Measurements from ENCODE around the gene SMAD7.

SMAD7 gene

GRCh38 chr18:48963586-48964470 lies 13.1 kb upstream of the SMAD7 start:
- H3K27ac ChIP-seq = no peak overlapping the region
- TF ChIP-seq ZFX (IDR thresholded peaks at IDR 0.05; ENCODE audit: borderline replicate concordance) = no peak
- TF ChIP-seq CTCF (IDR thresholded peaks at IDR 0.05) = no peak

DNA sequence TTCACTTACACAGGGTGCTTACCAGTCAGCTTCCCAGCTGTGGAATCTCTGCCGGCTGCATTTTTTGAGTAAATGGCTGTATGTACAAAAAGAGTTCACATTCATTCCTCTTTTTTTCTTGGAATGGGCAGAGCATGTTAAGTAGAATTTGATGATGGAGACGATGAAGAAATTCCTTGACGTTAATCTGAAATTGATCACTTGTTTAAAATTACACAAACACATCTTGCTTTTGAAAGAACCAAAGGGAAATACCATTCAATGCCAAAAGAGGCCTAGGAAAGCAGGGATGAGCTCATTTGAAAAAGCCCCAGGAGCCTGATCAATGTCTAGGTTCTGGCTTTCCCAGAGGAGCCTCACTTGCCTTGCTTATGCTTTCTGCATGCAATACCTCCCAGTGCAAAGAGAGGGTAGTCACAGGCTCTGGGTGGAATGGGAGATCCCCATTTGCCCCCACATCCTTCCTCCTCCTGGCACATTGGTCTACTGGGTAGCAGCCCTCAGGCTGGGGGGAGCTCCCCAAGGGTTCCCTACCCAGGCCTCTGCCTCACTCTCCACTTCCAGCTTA lies 12.3 kb upstream of the SMAD7 start:
- H3K27ac ChIP-seq = no peak overlapping the region
- TF ChIP-seq CTCF (IDR thresholded peaks at IDR 0.05) (no peak), ZFX (IDR thresholded peaks at IDR 0.05; ENCODE audit: borderline replicate concordance) (no peak)

DNA sequence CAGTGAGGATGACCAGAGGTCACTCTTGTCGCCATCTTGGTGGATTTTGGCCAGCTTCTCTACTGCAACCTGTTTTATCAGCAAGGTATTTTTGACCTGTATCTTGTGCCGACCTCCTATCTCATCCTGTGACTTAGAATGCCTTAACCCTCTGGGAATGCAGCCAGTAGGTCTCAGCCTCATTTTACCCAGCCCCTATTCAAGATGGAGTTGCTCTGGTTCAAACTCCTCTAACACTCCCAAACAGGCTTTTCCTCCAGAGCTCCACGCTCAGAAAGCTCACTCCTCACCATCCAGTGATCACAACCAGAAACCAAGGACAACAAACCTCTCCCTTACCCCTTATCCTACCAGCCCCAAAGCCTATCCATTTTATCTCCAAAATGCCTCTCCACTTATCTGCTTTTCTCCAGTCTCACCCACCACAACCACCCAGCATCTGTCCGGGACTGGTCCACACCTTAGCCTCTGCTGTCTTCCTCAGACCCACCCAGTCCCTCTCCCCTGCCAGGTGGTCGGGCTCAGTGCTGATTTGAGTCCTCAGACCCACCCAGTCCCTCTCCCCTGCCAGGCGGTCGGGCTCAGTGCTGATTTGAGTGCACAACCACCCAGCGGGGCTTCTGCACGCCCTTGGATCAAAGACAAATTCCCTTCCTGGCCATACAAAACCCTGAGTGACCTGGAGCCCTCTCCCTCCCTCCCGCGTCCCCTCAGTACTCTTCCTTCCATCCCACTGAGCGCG lies 11.7 kb upstream of the SMAD7 start:
- H3K27ac ChIP-seq = no peak overlapping the region
- TF ChIP-seq CTCF (IDR thresholded peaks at IDR 0.05) (no peak), ZFX (IDR thresholded peaks at IDR 0.05; ENCODE audit: borderline replicate concordance) (no peak)

DNA sequence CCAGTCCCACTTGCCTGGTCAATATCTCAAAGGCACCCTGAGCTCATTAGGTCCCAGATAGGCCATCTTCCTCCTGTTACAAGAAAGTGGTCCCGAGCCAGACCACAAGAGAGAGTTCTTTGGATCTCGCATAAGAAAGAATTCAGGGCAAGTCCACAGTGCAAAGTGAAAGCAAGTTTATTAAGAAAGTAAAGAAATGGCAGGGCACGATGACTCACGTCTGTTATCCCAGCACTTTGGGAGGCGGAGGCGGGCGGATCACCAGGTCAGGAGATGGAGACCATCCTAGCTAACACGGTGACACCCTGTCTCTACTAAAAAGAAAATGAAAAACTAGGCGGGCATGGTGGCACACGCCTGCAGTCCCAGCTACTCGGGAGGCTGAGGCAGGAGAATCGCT lies 10.8 kb upstream of the SMAD7 start:
- TF ChIP-seq ZFX (IDR thresholded peaks at IDR 0.05; ENCODE audit: borderline replicate concordance) (no peak), CTCF (IDR thresholded peaks at IDR 0.05) (no peak)
- H3K27ac ChIP-seq = no peak overlapping the region

- no peak overlapping the region for H3K27ac ChIP-seq
- TF ChIP-seq CTCF (IDR thresholded peaks at IDR 0.05) = no peak
- TF ChIP-seq ZFX (IDR thresholded peaks at IDR 0.05; ENCODE audit: borderline replicate concordance) = no peak
Measured at GRCh38 chr18:48959921-48960920, 9.5 kb upstream of the SMAD7 start.

- TF ChIP-seq CTCF (IDR thresholded peaks at IDR 0.05) (no peak), ZFX (IDR thresholded peaks at IDR 0.05; ENCODE audit: borderline replicate concordance) (no peak)
- H3K27ac ChIP-seq = no peak overlapping the region
Measured at GRCh38 chr18:48959551-48959920, 8.8 kb upstream of the SMAD7 start.
